Hematopoietic multipotent progenitor cell treated with erythropoietin and hydrocortisone succinate and interleukin-3 and kit ligand, for 4 days (in vitro differentiated cells): ENCODE data around the gene NHSL2.
"Not testable (repeated sequence)": the region's sequence is repeated elsewhere in the genome, so short reads cannot be mapped to it uniquely, and the experiment has no call there.

Experiments
- DNase-seq: peaks from one replicate; pipeline ENCODE4 v3.0.0-alpha.2; 2015

Gene NHSL2

GRCh38 chrX:72137846-72138495 lies 227.3 kb downstream of the NHSL2 start:
- no peak for DNase-seq

DNA sequence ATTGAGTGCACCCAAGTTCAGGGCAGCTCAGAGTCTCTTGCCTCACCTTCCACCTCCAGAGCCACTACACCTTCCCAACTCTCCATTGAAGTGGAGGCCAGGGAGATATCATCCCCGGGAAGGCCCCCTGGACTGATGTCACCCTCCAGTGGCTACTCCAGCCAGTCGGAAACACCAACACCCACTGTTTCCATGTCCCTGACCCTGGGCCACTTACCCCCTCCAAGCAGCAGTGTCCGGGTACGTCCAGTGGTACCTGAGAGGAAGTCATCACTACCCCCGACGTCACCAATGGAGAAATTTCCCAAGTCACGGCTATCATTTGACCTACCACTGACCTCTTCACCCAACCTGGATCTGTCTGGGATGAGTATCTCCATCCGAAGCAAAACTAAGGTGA lies 228.9 kb downstream of the NHSL2 start:
- no peak for DNase-seq

- no peak for DNase-seq
Observed at GRCh38 chrX:72141372-72142004, 230.8 kb downstream of the NHSL2 start.

DNA sequence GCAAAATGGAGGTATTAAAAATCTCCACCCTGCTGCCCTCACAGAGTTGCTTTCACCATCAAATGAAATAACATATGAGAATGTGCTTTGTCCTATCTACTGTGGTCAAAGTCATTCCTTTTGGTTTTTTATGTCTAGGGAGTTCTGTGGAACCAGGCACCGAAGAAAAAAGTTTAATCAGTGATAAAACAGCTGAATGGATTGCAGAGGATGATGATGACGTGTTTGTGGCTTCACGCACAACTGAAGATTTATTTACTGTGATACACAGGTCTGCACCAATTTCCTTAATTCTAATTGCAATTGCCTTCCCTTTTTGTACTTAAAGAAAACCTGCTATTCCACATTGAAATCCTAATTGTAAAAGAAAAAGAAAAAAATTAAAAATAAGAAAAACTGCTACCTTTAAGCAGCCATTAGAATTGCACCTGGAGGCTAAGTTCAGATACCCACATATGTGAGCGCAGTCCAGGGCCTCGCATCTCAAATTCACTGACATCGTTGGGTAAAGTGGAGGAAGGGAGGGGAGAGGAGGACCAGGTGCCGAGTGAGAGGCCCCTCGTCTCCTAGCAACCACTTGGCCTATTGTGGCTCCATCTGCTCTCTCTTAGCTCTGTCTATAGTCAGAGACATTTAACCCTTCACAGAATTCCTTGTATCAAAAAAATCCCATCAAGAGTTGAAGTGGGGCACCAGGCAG lies 231.6 kb downstream of the NHSL2 start:
- DNase-seq, result peak; percentile 10

DNA sequence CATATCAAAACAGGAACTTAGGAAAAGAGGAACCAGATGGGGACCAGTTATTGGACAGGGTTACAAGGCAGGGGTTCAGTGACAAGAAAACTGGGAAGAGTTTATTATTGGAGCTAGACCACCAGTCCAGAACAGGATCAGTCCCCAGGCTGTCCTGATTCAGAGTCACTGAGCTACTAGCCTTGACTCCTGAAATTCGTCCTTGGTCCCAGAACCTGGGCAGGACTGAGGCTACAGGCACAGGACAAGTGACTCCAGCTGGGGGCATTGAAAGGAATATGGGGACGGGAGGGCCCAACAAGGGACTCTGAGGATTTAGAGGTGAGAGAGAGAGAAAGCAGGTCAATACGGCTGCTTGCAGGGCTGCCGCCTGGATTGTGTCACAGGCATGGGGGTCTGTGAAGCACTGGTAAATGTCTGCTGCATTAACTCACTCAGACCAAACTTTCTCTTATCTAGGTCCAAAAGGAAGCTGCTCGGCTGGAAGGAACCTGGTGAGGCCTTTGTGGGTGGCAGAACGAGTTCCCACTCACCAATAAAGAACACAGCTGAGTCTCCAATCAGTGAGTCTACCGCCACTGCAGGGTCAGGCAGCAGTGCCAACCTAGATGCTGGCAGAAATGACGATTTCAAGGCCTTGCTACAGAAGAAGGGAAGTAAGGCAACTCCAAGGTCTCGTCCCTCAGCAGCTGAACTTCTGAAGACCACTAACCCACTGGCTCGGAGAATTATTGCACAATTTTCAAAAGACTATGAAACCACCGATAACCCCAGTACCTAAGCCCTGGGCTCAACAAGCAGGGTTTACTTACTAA lies 232.4 kb downstream of the NHSL2 start:
- DNase-seq, result peak; percentile 50

- DNase-seq, result no peak
Observed at GRCh38 chrX:72143609-72143907, 232.9 kb downstream of the NHSL2 start.

GRCh38 chrX:72145181-72145580 lies 234.5 kb downstream of the NHSL2 start:
- no peak for DNase-seq

DNA sequence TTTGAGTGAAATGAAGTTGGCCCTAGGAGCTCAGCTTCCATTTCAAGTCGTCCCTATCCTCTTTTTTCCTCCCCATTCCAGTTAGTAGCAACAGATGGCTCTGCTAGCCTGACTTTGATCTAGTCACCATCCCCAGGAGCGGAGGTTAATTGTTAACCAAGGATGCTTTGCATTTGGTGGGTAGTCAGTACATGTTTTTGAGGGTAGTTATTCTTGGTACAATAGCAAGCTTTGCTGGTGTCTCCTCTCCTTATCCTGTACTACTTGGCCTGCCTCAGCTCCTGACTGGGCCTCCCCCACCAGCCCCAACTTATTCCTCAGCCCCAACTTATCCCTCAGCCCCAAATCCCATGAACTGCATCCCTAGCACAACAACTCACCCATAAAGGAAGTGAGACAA lies 235.9 kb downstream of the NHSL2 start:
- DNase-seq, result no peak

- no peak for DNase-seq
Observed at GRCh38 chrX:72158773-72159172, 248.1 kb downstream of the NHSL2 start.

- DNase-seq, result no peak
Observed at GRCh38 chrX:72159769-72160168, 249.1 kb downstream of the NHSL2 start.

- no peak for DNase-seq
Observed at GRCh38 chrX:72165551-72165950, 254.9 kb downstream of the NHSL2 start.

GRCh38 chrX:72169008-72169728 lies 258.5 kb downstream of the NHSL2 start:
- DNase-seq, result peak; percentile 42

DNA sequence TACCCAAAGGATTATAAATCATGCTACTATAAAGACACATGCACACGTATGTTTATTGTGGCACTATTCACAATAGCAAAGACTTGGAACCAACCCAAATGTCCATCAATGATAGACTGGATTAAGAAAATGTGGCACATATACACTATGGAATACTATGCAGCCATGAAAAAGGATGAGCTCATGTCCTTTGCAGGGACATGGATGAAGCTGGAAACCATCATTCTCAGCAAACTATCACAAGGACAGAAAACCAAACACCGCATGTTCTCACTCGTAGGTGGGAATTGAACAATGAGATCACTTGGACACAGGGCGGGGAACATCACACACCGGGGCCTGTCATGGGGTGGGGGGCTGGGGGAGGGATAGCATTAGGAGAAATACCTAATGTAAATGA lies 265.6 kb downstream of the NHSL2 start:
- not testable (repeated sequence) for DNase-seq

GRCh38 chrX:72176981-72177380 lies 266.3 kb downstream of the NHSL2 start:
- DNase-seq, result no peak

GRCh38 chrX:72180539-72180938 lies 269.9 kb downstream of the NHSL2 start:
- DNase-seq, result peak; percentile 22

- peak; percentile 97 for DNase-seq
Observed at GRCh38 chrX:72181178-72182125, 270.8 kb downstream of the NHSL2 start, which contains the start of gene PIN4. PIN4 (plus strand) TSS chrX:72181757; CDS start chrX:72181786, 29 bp downstream.

GRCh38 chrX:72182924-72183323 lies 272.3 kb downstream of the NHSL2 start:
- no peak for DNase-seq

DNA sequence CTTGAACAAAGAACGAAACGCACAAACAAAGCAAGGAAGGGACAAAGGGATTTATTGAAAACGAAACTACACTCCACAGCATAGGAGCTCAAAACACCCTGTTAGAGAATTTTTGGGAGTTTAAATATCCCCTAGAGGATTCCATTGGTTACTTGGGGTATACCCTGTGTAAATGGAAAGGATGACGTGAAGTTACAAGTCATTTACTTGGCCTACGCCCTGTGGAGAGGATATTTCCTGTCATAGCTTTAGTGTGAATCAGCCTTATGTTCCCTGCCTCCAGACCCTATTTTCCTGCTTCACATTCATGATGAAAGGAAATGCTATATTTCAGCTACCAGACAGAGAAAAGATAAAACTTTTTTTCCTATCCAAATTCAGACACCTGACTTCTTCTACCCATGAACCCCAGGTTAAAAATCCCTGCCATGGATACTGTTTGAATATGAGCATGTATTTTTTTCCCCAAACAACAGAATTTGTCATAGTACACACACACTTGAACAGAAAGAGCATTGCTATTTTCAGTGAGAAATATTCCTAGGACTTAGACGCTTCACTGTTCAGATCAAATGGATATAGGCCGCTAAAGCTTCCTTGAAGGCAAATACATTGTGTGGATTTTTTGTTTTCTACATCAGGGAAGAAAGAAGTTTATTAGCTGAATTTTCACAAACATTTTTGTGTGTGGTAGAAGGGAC lies 291.3 kb downstream of the NHSL2 start:
- no peak for DNase-seq
